Loucy (cell line): ENCODE measurements around the gene PNCK.

Experiments
- H2AFZ ChIP-seq: fragments of 200-600 bp; sonication (generic); 2 replicates; pipeline ENCODE4 v1.6.0; 2016; ENCODE audit warnings: antibody characterized with exemption, mild to moderate bottlenecking, low read length, moderate library complexity
- H3F3A ChIP-seq: fragments of 200-600 bp; 2 replicates; pipeline ENCODE4 v1.6.0; 2016; ENCODE audit warnings: antibody characterized with exemption, low read depth, mild to moderate bottlenecking
- H3K27me3 ChIP-seq: fragments of 200-600 bp; sonication (generic); 2 replicates; pipeline ENCODE4 v1.6.1; 2014; ENCODE audit warnings: low read length, mild to moderate bottlenecking; ENCODE audit not compliant: insufficient read depth, poor library complexity, severe bottlenecking
- H3K36me3 ChIP-seq: fragments of 200-600 bp; sonication (generic); 2 replicates; pipeline ENCODE4 v1.6.1; 2016; ENCODE audit warnings: low read length; ENCODE audit not compliant: insufficient read depth
- H3K4me1 ChIP-seq: fragments of 200-600 bp; sonication (generic); 2 replicates; pipeline ENCODE4 v1.5.1; 2014; ENCODE audit warnings: low read length, mild to moderate bottlenecking; ENCODE audit not compliant: insufficient read depth, poor library complexity, severe bottlenecking
- H3K4me2 ChIP-seq: fragments of 200-600 bp; sonication (generic); 2 replicates; pipeline ENCODE4 v1.6.0; 2014; ENCODE audit warnings: antibody characterized with exemption, low read length, low read depth, mild to moderate bottlenecking; ENCODE audit not compliant: poor library complexity, severe bottlenecking
- H3K4me3 ChIP-seq: fragments of 200-600 bp; sonication (generic); 2 replicates; pipeline ENCODE4 v1.5.1; 2014; ENCODE audit warnings: low read length, mild to moderate bottlenecking, mixed read lengths; ENCODE audit not compliant: poor library complexity, severe bottlenecking
- H3K79me2 ChIP-seq: fragments of 200-600 bp; sonication (generic); 2 replicates; pipeline ENCODE4 v1.6.1; 2014; ENCODE audit warnings: low read length; ENCODE audit not compliant: insufficient read depth
- H3K9ac ChIP-seq: fragments of 200-600 bp; sonication (generic); 2 replicates; pipeline ENCODE4 v1.6.0; 2014; ENCODE audit warnings: mild to moderate bottlenecking, low read depth, low read length, moderate library complexity; ENCODE audit not compliant: poor library complexity, severe bottlenecking
- H3K9me2 ChIP-seq: fragments of 200-600 bp; sonication (generic); replicated peaks from 2 replicates; pipeline ENCODE4 v1.6.1; 2016; ENCODE audit warnings: low read depth, low read length, mixed read lengths
- H3K9me3 ChIP-seq: fragments of 200-600 bp; sonication (generic); 2 replicates; pipeline ENCODE4 v1.6.1; 2014; ENCODE audit warnings: mild to moderate bottlenecking, antibody characterized with exemption, low read length, low read depth; ENCODE audit not compliant: insufficient read depth
- H4K20me1 ChIP-seq: fragments of 200-600 bp; sonication (generic); 2 replicates; pipeline ENCODE4 v1.6.0; 2014; ENCODE audit warnings: antibody characterized with exemption, low read length, mild to moderate bottlenecking; ENCODE audit not compliant: insufficient read depth, poor library complexity, severe bottlenecking
- EZH2phosphoT487 ChIP-seq: fragments of 200-600 bp; IDR thresholded peaks from 2 replicates; pipeline ENCODE4 v1.6.1; 2018; ENCODE audit warnings: antibody characterized with exemption, mild to moderate bottlenecking, moderate library complexity, borderline replicate concordance
- TF ChIP-seq, protein P1 (sequence below): fragments of 200-600 bp; sonication (generic); conservative IDR thresholded peaks from 2 replicates; pipeline ENCODE4 v1.5.1; 2014; ENCODE audit warnings: mild to moderate bottlenecking, antibody characterized with exemption, low read length

PNCK gene

DNA sequence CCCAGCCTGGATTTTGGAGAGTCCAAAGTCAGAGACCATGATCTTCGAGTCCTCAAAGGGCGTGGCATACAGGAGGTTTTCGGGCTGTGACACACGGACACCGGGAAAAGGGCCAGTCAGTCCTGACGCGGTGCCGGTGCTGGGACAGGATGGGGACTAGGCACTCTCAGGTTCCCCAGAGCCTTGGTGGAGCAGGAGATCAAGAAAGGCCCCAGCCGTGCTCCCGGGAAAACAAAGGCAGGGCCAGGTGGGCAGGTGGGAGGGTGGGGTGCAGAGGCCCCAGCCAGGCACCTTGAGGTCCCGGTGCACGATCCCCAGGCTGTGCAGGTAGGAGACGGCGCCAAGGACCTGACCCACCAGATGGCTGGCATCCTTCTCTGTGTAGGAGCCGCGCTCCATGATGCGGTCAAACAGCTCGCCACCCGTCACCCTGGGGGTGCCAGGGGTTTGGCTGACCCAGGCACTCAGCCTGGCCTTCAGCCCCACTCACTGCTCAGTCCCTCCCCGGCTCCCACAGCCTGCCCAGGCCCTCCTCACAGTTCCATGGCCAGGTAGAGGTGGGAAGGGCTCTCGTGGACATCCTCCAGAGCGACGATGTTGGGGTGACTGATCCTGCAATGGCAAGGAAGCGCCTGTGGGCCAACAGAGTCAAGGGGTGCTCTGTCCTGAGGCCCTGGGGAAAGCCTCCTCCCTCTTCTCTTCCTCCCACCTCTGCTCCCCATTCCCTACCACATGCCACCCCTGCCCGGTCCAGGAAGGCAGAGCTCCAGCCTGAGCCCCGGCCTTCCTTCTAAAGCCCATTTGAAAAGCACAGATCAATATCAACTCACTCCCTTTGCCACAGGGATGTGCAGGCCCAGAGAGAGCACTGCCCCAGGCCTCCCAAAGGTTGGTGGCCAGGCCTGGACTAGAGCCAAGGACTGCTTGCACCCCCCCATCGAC, 1.8 kb downstream of the PNCK start:
- no peak overlapping the region for H3K9ac ChIP-seq
- H3F3A ChIP-seq: no peaks in the 10 kb centered on the region
- no peaks in the 10 kb centered on the region for H3K4me1 ChIP-seq
- H3K79me2 ChIP-seq: no peaks in the 10 kb centered on the region
- TF ChIP-seq, protein P1, sequence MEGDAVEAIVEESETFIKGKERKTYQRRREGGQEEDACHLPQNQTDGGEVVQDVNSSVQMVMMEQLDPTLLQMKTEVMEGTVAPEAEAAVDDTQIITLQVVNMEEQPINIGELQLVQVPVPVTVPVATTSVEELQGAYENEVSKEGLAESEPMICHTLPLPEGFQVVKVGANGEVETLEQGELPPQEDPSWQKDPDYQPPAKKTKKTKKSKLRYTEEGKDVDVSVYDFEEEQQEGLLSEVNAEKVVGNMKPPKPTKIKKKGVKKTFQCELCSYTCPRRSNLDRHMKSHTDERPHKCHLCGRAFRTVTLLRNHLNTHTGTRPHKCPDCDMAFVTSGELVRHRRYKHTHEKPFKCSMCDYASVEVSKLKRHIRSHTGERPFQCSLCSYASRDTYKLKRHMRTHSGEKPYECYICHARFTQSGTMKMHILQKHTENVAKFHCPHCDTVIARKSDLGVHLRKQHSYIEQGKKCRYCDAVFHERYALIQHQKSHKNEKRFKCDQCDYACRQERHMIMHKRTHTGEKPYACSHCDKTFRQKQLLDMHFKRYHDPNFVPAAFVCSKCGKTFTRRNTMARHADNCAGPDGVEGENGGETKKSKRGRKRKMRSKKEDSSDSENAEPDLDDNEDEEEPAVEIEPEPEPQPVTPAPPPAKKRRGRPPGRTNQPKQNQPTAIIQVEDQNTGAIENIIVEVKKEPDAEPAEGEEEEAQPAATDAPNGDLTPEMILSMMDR: no peak
- TF ChIP-seq EZH2phosphoT487: no peak
- H3K36me3 ChIP-seq: no peaks in the 10 kb centered on the region
- H3K9me3 ChIP-seq: no peaks in the 10 kb centered on the region
- no peak overlapping the region for H3K4me3 ChIP-seq
- no peaks in the 10 kb centered on the region for H4K20me1 ChIP-seq
- H3K4me2 ChIP-seq: no peak overlapping the region
- H3K9me2 ChIP-seq: no peaks in the 10 kb centered on the region
- no peak overlapping the region for H2AFZ ChIP-seq
- no peaks in the 10 kb centered on the region for H3K27me3 ChIP-seq

DNA sequence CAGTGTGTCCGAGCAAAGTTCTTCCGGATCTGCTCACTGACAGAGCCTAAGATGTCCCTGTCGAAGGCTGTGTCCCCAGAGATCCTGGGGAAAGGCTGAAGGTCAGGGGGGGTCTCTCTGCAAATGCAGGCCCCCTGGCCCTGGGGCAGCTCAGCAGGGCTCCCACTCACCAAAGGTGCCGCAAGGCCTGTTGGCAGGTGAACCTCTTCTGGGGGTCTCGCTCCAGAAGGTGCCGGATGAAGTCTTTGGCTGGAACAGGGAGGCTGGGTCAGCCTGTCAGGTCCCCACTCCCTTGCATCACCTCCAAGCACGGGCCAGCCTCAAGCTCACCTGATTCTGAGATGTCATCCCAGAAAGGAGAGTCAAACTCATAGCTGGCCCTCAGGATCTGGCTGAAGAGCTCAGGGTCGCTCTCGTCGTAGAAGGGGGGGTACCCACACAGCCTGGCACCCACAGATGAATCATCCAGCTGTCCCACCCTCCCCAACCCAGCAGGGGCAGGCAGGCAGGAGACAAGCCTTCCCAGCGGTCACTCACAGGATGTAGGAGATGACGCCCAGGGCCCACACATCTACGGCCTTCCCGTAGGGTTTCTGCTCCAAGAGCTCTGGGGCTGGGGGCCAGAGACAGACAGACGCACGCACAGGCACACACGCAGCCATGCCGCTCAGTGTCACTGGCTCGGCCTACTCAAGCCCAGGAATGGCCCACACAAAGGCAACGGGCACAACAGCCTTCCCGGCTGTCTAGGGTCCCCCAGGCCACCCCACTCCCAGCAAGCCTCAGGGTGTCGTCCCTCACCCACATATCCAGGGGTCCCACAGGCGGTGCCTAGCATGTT, 2.6 kb downstream of the PNCK start:
- Histone ChIP-seq H2AFZ (no peak overlapping the region), H3K79me2 (no peaks in the 10 kb centered on the region), H4K20me1 (no peaks in the 10 kb centered on the region), H3K9ac (no peak overlapping the region), H3F3A (no peaks in the 10 kb centered on the region), H3K4me3 (no peak overlapping the region), H3K27me3 (no peaks in the 10 kb centered on the region), H3K36me3 (no peaks in the 10 kb centered on the region), H3K4me1 (no peaks in the 10 kb centered on the region), H3K4me2 (no peak overlapping the region), H3K9me2 (no peaks in the 10 kb centered on the region), H3K9me3 (no peaks in the 10 kb centered on the region)
- TF ChIP-seq, protein P1: no peak
- no peak for TF ChIP-seq EZH2phosphoT487

DNA sequence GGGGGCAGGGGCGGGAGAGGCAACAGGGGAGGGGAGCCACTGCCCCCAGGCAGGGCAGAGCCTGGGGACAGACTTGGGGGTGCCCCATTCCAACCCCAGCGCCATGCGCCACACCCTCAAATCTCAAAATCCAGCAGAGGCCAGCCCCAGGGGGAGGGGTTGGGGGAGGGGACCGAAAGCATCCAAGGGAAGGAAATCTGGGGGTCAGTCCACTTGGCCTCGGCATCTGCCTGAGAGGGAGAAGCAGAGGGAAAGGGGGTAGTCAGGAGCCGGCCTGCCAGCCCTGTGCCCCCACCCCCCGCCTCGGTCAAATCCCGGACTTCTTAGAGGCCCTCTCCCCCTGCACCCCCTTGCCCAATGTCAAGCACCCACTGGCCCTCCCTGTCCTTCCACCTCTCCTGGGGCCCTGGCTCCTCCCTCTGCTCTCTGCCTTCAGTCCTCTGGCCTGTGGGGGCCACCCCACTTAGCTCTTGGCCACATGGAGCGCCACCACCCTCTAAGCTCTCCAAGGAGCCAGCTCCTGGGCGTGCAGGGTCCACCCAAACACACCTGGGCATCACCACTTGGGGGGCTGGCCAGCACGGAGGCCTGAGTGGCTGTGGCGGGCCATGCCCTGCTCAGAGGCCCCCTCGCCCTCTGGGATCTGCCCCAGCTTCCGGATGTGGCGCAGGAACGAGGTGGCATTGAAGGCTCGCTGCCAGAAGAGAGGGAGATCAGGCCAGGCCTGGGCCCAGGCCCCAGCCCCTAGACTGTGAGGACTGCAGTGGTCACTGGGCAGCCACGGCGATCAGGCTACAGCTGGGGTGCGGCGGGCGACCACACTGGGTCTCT, 3.5 kb downstream of the PNCK start:
- H2AFZ ChIP-seq: no peak overlapping the region
- H3K27me3 ChIP-seq: no peaks in the 10 kb centered on the region
- no peaks in the 10 kb centered on the region for H3K79me2 ChIP-seq
- H3F3A ChIP-seq: no peaks in the 10 kb centered on the region
- H3K4me3 ChIP-seq: no peak overlapping the region
- H4K20me1 ChIP-seq: no peaks in the 10 kb centered on the region
- no peaks in the 10 kb centered on the region for H3K9me3 ChIP-seq
- H3K36me3 ChIP-seq: no peaks in the 10 kb centered on the region
- no peak for TF ChIP-seq EZH2phosphoT487
- TF ChIP-seq, protein P1: no peak
- H3K9ac ChIP-seq: no peak overlapping the region
- H3K4me2 ChIP-seq: no peak overlapping the region
- no peaks in the 10 kb centered on the region for H3K9me2 ChIP-seq
- H3K4me1 ChIP-seq: no peaks in the 10 kb centered on the region
